Activated B cell treated with CpG ODN at 0.5 μM for 24 hours (primary cell): Measurements from ENCODE around the gene PTH1R. TPM values are rescaled to one million over a fixed set of nuclear protein-coding genes. Genes with fewer than 3 reads are reported as not detected.

ENCODE experiments used
- ATAC-seq: fragments of 200-7000 bp; cut with Tn5 transposase; one replicate; pipeline ENCODE4 v1.10.0; 2021; ENCODE audit warnings: low read depth, mild to moderate bottlenecking, moderate library complexity
- CTCF ChIA-PET: fragments of 350-600 bp; sonication (Branson Sonifier 250); formaldehyde crosslinking; loops from one replicate; lab custom pipeline; 2021; ENCODE audit warnings: antibody characterized with exemption; lab: Charles Lee
- POLR2A ChIA-PET: fragments of 350-600 bp; sonication (Branson Sonifier 250); formaldehyde crosslinking; loops from one replicate; lab custom pipeline; 2021; ENCODE audit warnings: antibody characterized with exemption; lab: Charles Lee
- DNase-seq: peaks from one replicate; pipeline ENCODE4 v3.0.0; 2022
- H3K27ac Mint-ChIP-seq: one replicate; pipeline ENCODE4 v1.8.0; 2020; ENCODE audit warnings: mixed read lengths
- H3K27me3 Mint-ChIP-seq: one replicate; pipeline ENCODE4 v1.8.0; 2021; ENCODE audit warnings: mixed read lengths
- H3K36me3 Mint-ChIP-seq: one replicate; pipeline ENCODE4 v1.8.0; 2021; ENCODE audit warnings: low read depth, mixed read lengths
- H3K4me1 Mint-ChIP-seq: one replicate; pipeline ENCODE4 v1.8.0; 2021; ENCODE audit warnings: mixed read lengths
- H3K4me3 Mint-ChIP-seq: one replicate; pipeline ENCODE4 v1.8.0; 2020; ENCODE audit warnings: mild to moderate bottlenecking, mixed read lengths
- H3K9me3 Mint-ChIP-seq: one replicate; pipeline ENCODE4 v1.8.0; 2020; ENCODE audit warnings: mixed read lengths
- intact Hi-C: fragments of 100-400 bp; cut with micrococcal nuclease; formaldehyde crosslinking; loops from one replicate; pipeline ENCODE4 v1.15.1; 2024
- total RNA-seq: library from RNA; stranded (reverse); gene quantifications from 2 replicates; pipeline ENCODE4 v1.2.3, GENCODE V29; 2022
- TF ChIP-seq, protein P1 (sequence below): fragments of 200-600 bp; IDR thresholded peaks from one replicate; pipeline ENCODE4 v1.8.0; 2022; ENCODE audit warnings: antibody characterized with exemption, mild to moderate bottlenecking

Gene PTH1R
- total RNA-seq, 1 donor from 2014 or later, result not detected

DNA sequence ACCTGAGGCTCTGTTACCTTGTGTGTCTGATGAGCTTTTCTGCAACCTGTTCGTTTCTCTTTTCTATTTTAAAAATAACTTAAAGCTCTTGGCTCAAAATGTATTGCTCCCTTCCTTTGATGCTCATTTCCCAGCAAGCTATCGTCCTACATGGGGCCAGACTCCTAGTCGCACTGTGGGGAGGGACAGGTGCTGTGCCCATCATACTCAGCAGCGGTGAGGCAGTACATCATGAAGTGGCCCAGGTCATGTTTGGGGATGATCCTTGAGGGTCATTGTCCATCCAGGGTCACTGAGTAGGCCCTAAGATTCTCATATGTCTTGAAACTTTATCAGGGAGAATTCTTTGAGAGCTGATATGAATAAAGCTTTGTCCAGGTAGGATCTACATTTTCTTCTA is 41.1 kb downstream of the PTH1R start:
- ATAC-seq, result no peak
- Mint-ChIP-seq H3K36me3 (peaks cover 79% of the 10 kb centered on the region), H3K9me3 (no peaks in the 10 kb centered on the region), H3K27me3 (no peaks in the 10 kb centered on the region), H3K4me3 (no peak overlapping the region), H3K27ac (no peak overlapping the region), H3K4me1 (peaks cover 11% of the 10 kb centered on the region)
- POLR2A ChIA-PET, result no interaction called here
- no peak for DNase-seq
- TF ChIP-seq, protein P1, sequence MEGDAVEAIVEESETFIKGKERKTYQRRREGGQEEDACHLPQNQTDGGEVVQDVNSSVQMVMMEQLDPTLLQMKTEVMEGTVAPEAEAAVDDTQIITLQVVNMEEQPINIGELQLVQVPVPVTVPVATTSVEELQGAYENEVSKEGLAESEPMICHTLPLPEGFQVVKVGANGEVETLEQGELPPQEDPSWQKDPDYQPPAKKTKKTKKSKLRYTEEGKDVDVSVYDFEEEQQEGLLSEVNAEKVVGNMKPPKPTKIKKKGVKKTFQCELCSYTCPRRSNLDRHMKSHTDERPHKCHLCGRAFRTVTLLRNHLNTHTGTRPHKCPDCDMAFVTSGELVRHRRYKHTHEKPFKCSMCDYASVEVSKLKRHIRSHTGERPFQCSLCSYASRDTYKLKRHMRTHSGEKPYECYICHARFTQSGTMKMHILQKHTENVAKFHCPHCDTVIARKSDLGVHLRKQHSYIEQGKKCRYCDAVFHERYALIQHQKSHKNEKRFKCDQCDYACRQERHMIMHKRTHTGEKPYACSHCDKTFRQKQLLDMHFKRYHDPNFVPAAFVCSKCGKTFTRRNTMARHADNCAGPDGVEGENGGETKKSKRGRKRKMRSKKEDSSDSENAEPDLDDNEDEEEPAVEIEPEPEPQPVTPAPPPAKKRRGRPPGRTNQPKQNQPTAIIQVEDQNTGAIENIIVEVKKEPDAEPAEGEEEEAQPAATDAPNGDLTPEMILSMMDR, result no peak
- intact Hi-C loops, result no loop called here
- CTCF ChIA-PET, result interaction anchor here (2.4 kb wide), 1 partner anchor 9 kb away, joined by 14 read pairs; no protein-coding TSS in a partner anchor

DNA sequence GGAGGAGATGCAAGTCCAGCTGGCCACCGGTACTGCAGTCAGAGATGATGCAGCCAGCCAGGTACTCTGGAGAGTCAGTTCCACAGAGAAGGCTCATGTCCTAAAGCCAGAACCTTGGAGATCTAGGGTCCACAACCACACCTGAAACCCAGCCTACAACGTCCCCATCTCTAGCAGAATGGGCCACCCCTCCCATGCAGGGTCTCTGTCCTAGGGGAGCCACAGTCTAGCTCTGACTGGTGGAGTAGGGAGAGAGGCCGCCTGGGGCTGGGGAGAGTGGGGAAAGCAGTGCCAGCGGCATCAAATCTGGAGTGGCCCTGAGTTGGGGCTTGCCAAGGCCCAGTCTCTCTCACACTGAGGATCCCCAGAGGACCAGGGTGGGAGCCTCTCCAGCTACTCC is 43.5 kb downstream of the PTH1R start:
- Mint-ChIP-seq H3K27ac (no peak overlapping the region), H3K36me3 (peaks cover 87% of the 10 kb centered on the region), H3K27me3 (no peaks in the 10 kb centered on the region), H3K4me1 (peaks cover 32% of the 10 kb centered on the region), H3K9me3 (no peaks in the 10 kb centered on the region), H3K4me3 (no peak overlapping the region)
- no peak for ATAC-seq
- TF ChIP-seq, protein P1, result no peak
- intact Hi-C loops, result no loop called here
- CTCF ChIA-PET, result no interaction called here
- no peak for DNase-seq
- POLR2A ChIA-PET, result no interaction called here

GRCh38 chr3:46921871-46922271 is 44.4 kb downstream of the PTH1R start:
- no peak overlapping the region for H3K4me3 Mint-ChIP-seq
- peaks cover 40% of the 10 kb centered on the region for H3K4me1 Mint-ChIP-seq
- H3K36me3 Mint-ChIP-seq, result peaks cover 82% of the 10 kb centered on the region
- intact Hi-C loops, result no loop called here
- no peak overlapping the region for H3K27ac Mint-ChIP-seq
- ChIA-PET CTCF (interaction anchor here (4.4 kb wide), 1 partner anchor 77 kb away, joined by 35 read pairs; no protein-coding TSS in a partner anchor), POLR2A (interaction anchor here (15.6 kb wide), 1 partner anchor 55 kb away, joined by 189 read pairs; the partner anchor contains the start of genes CCDC12 and NBEAL2)
- ATAC-seq (no peak), DNase-seq (no peak)
- no peaks in the 10 kb centered on the region for H3K27me3 Mint-ChIP-seq
- H3K9me3 Mint-ChIP-seq, result no peaks in the 10 kb centered on the region
- TF ChIP-seq, protein P1, result no peak

- Mint-ChIP-seq H3K27me3 (no peaks in the 10 kb centered on the region), H3K36me3 (peaks cover 77% of the 10 kb centered on the region), H3K4me1 (peaks cover 45% of the 10 kb centered on the region), H3K27ac (no peak overlapping the region), H3K4me3 (no peak overlapping the region), H3K9me3 (no peaks in the 10 kb centered on the region)
- ATAC-seq (no peak), DNase-seq (no peak)
- ChIA-PET CTCF (interaction anchor here (1.1 to 4.4 kb wide), 6 partner anchors 9 to 76 kb away, joined by 3 to 35 read pairs (median 5); partner anchors contain the start of gene NBEAL2), POLR2A (interaction anchor here (0.8 to 15.6 kb wide), 2 partner anchors 9 to 54 kb away, joined by 3 to 189 read pairs; partner anchors contain the start of genes CCDC12 and NBEAL2)
- TF ChIP-seq, protein P1, result no peak
- intact Hi-C loops, result no loop called here
Measured at GRCh38 chr3:46922426-46922825, 44.9 kb downstream of the PTH1R start.

GRCh38 chr3:46922871-46923558 is 45.5 kb downstream of the PTH1R start:
- Mint-ChIP-seq H3K27ac (peak overlapping the region; percentile 68), H3K27me3 (no peaks in the 10 kb centered on the region), H3K4me1 (peaks cover 51% of the 10 kb centered on the region), H3K9me3 (no peaks in the 10 kb centered on the region), H3K4me3 (no peak overlapping the region), H3K36me3 (peaks cover 71% of the 10 kb centered on the region)
- TF ChIP-seq, protein P1, result no peak
- ATAC-seq (no peak), DNase-seq (no peak)
- intact Hi-C loops, result loop anchor here (1.0 kb wide), 1 partner anchor 75 kb away; no protein-coding TSS in a partner anchor
- CTCF ChIA-PET, result interaction anchor here (0.9 to 4.4 kb wide), 11 partner anchors 9 to 94 kb away, joined by 3 to 35 read pairs (median 4); partner anchors contain the start of gene NBEAL2
- POLR2A ChIA-PET, result interaction anchor here (0.5 to 15.6 kb wide), 4 partner anchors 10 to 120 kb away, joined by 3 to 189 read pairs (median 6); partner anchors contain the start of genes CCDC12 and NBEAL2
